ENCODE results near the gene KRT84. TPM values are rescaled to one million over a fixed set of nuclear protein-coding genes. Genes with fewer than 3 reads are reported as not detected.

The KRT84 gene
- total RNA-seq, 2 experiments from 2014 or later: not detected

GRCh38 chr12:52362118-52362726 lies 23.2 kb downstream of the KRT84 start:
- no peaks in the 10 kb centered on the region for H3K36me3 ChIP-seq (ENCODE audit: insufficient read depth, low read length)
- TF ChIP-seq EZH2phosphoT487 (IDR thresholded peaks at IDR 0.05; ENCODE audit: borderline replicate concordance, low read depth, low read length) (no peak), CTCF (conservative IDR thresholded peaks at IDR 0.05; ENCODE audit: low read length) (peak; percentile 71)
- H3K79me2 ChIP-seq (ENCODE audit: insufficient read depth, low read depth, low read length): no peaks in the 10 kb centered on the region
- peak; percentile 21 for DNase-seq (ENCODE audit: low spot score)
- H3K9me3 ChIP-seq (ENCODE audit: low read length): no peaks in the 10 kb centered on the region
- no peak overlapping the region for H3K4me3 ChIP-seq (ENCODE audit: low read depth, low read length, poor library complexity, severe bottlenecking)
- H3K4me2 ChIP-seq (ENCODE audit: low read length): no peak overlapping the region
- peaks cover 35% of the 10 kb centered on the region for H3K4me1 ChIP-seq (ENCODE audit: insufficient read depth, low read length, poor library complexity, severe bottlenecking)
- no peaks in the 10 kb centered on the region for H4K20me1 ChIP-seq (ENCODE audit: insufficient read depth, low read length)
- POLR2A ChIA-PET: no interaction called here
- no peaks in the 10 kb centered on the region for H3K9me2 ChIP-seq (ENCODE audit: insufficient read depth, low read length)
- BruUV-seq (replicated peaks): no TSS peak
- H3K27ac ChIP-seq (ENCODE audit: low read depth, low read length, poor library complexity, severe bottlenecking): no peak overlapping the region
- intact Hi-C loops (cut with micrococcal nuclease; ENCODE audit: unreplicated experiment): no loop called here
- CTCF ChIA-PET (ENCODE audit: unreplicated experiment): interaction anchor here (0.6 to 1.4 kb wide), 2 partner anchors 31 to 50 kb away, joined by 3 to 4 read pairs; no protein-coding TSS in a partner anchor
- H2AFZ ChIP-seq (ENCODE audit: low read length): no peak overlapping the region

- Histone ChIP-seq H3K4me1 (ENCODE audit: insufficient read depth, low read length, poor library complexity, severe bottlenecking) (peaks cover 39% of the 10 kb centered on the region), H4K20me1 (ENCODE audit: insufficient read depth, low read length) (no peaks in the 10 kb centered on the region), H3K4me2 (ENCODE audit: low read length) (no peak overlapping the region), H3K9me3 (ENCODE audit: low read length) (no peaks in the 10 kb centered on the region), H3K27ac (ENCODE audit: low read depth, low read length, poor library complexity, severe bottlenecking) (no peak overlapping the region), H3K36me3 (ENCODE audit: insufficient read depth, low read length) (no peaks in the 10 kb centered on the region), H3K9me2 (ENCODE audit: insufficient read depth, low read length) (no peaks in the 10 kb centered on the region), H3K4me3 (ENCODE audit: low read depth, low read length, poor library complexity, severe bottlenecking) (no peak overlapping the region), H2AFZ (ENCODE audit: low read length) (no peak overlapping the region), H3K79me2 (ENCODE audit: insufficient read depth, low read depth, low read length) (no peaks in the 10 kb centered on the region)
- intact Hi-C loops (cut with micrococcal nuclease; ENCODE audit: unreplicated experiment): no loop called here
- DNase-seq (ENCODE audit: low spot score): no peak
- no TSS peak for BruUV-seq (replicated peaks)
- POLR2A ChIA-PET: interaction anchor here (0.5 to 0.6 kb wide), 2 partner anchors 53 to 1656 kb away, joined by 4 to 7 read pairs; no protein-coding TSS in a partner anchor
- CTCF ChIA-PET (ENCODE audit: unreplicated experiment): interaction anchor here (0.5 to 1.4 kb wide), 4 partner anchors 32 to 101 kb away, joined by 3 to 4 read pairs (median 3); no protein-coding TSS in a partner anchor
- TF ChIP-seq EZH2phosphoT487 (IDR thresholded peaks at IDR 0.05; ENCODE audit: borderline replicate concordance, low read depth, low read length) (no peak), CTCF (conservative IDR thresholded peaks at IDR 0.05; ENCODE audit: low read length) (no peak)
These were observed 23.9 kb downstream of the KRT84 start for GRCh38 chr12:52361553-52361952.

DNA sequence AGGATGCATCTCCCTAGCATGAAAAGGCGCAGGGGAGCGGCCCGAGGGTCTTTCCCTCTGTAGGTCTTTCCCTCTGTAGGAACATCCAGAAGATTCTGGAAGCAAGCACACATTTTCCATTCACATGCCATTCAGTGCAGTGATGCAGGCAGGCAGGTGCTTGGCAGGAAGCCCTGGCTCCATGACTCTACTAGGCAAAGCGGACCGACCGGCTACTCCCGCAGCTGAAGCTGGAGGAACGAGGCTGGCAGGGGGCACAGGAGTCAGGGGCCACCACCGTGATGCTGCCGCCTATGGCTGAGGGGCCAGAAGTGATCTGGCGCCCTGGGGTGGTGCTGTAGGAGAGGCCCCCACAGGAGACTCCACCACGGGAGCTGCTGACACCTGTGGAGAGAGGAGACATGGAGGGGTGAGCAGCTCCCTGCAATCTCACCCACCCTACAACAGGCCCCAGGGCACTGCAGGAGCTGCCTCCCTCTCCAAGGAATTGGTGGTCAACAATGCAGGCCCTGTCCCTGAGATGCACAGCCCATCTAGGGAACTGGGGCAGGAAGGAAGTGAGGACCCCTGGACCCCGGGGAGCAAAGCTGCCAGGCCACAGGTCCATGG lies 24.7 kb downstream of the KRT84 start:
- intact Hi-C loops (cut with micrococcal nuclease; ENCODE audit: unreplicated experiment): no loop called here
- no peaks in the 10 kb centered on the region for H3K79me2 ChIP-seq (ENCODE audit: insufficient read depth, low read depth, low read length)
- H2AFZ ChIP-seq (ENCODE audit: low read length): no peak overlapping the region
- H4K20me1 ChIP-seq (ENCODE audit: insufficient read depth, low read length): no peaks in the 10 kb centered on the region
- peaks cover 39% of the 10 kb centered on the region for H3K4me1 ChIP-seq (ENCODE audit: insufficient read depth, low read length, poor library complexity, severe bottlenecking)
- H3K36me3 ChIP-seq (ENCODE audit: insufficient read depth, low read length): no peaks in the 10 kb centered on the region
- H3K9me3 ChIP-seq (ENCODE audit: low read length): no peaks in the 10 kb centered on the region
- no peak overlapping the region for H3K27ac ChIP-seq (ENCODE audit: low read depth, low read length, poor library complexity, severe bottlenecking)
- no peak overlapping the region for H3K4me3 ChIP-seq (ENCODE audit: low read depth, low read length, poor library complexity, severe bottlenecking)
- no peak for TF ChIP-seq CTCF (conservative IDR thresholded peaks at IDR 0.05; ENCODE audit: low read length)
- TF ChIP-seq EZH2phosphoT487 (IDR thresholded peaks at IDR 0.05; ENCODE audit: borderline replicate concordance, low read depth, low read length): no peak
- H3K9me2 ChIP-seq (ENCODE audit: insufficient read depth, low read length): no peaks in the 10 kb centered on the region
- H3K4me2 ChIP-seq (ENCODE audit: low read length): no peak overlapping the region
- ChIA-PET CTCF (ENCODE audit: unreplicated experiment) (interaction anchor here (0.5 to 1.4 kb wide), 3 partner anchors 33 to 100 kb away, joined by 3 to 4 read pairs (median 3); no protein-coding TSS in a partner anchor), POLR2A (interaction anchor here (0.6 kb wide), 1 partner anchor 54 kb away, joined by 4 read pairs; no protein-coding TSS in a partner anchor)
- DNase-seq (ENCODE audit: low spot score): no peak
- no TSS peak for BruUV-seq (replicated peaks)
